ENCODE measurements around the gene TMEM86B.

TMEM86B gene

DNA sequence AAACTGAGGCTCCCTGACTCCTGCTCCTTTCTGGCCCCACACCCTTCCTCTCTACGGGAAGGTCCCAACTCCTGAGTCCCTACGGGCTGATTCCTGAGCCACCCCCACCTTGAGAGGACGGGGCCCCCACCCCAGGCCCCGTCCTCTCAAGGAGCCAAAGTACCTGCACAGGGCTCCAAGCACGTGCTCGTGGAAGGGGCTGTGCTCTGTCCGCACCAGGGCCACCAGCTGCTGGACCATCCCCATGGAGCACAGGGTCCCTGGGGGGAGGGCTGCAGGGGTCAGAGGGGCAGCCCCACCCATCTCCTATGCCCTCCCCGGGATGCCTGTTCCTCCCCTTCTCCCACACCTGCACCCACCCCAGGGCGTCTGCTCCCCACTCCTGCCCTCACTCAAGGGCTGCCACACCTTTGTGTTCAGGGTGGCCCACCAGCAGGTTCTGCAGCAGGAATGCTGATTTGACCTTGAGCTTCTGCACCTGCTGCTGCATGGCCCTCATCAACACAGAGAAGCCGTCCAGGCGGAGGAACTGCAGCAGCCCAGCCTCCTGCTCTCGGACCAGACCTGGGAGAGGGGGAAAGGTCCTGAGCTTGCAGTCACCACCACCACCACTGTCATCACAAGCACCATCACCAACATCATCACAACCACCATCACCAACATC is 37.3 kb upstream of the TMEM86B start:
- H3K36me3 ChIP-seq (ENCODE audit: insufficient read depth, low read depth, low read length), result no peaks in the 10 kb centered on the region; the same call in 1 of the 2 replicates
- no peak overlapping the region for H3K4me3 ChIP-seq (ENCODE audit: low read length)
- no peaks in the 10 kb centered on the region for H3K27me3 ChIP-seq (ENCODE audit: insufficient read depth, low read length)
- no peak overlapping the region for H3K9ac ChIP-seq (ENCODE audit: low read depth, low read length)
- H3K9me3 ChIP-seq (ENCODE audit: insufficient read depth, low read depth, low read length), result peaks cover 6% of the 10 kb centered on the region; the same call in 1 of the 2 replicates
- no peaks in the 10 kb centered on the region for H3K4me1 ChIP-seq (ENCODE audit: insufficient read depth, low read length)
- H3K27ac ChIP-seq (ENCODE audit: low read length), result no peak overlapping the region

DNA sequence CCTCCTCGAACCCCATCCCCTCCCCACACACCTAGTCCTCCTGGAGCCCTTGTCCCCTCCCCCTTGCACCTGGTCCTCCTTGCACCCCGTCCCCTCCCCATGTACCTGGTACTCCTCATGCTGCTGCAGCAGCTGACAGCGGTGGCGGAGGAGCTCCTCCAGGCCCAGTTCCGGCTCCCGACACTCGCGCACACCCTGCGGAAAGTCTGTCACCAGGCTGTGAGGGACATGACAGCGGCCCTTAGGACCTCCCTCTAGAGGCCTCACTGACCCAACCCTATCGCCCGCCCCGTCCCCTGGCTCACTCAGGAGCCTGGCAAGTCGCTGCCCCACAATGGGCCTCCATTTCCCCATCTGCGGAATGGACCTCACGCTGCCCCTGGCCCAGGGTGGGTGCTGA is 36.6 kb upstream of the TMEM86B start:
- H3K9ac ChIP-seq (ENCODE audit: low read depth, low read length), result no peak overlapping the region
- no peak overlapping the region for H3K27ac ChIP-seq (ENCODE audit: low read length)
- H3K9me3 ChIP-seq (ENCODE audit: insufficient read depth, low read depth, low read length), result peaks cover 6% of the 10 kb centered on the region; the same call in 1 of the 2 replicates
- H3K4me1 ChIP-seq (ENCODE audit: insufficient read depth, low read length), result peaks cover 3% of the 10 kb centered on the region; the same call in 1 of the 2 replicates
- no peak overlapping the region for H3K4me3 ChIP-seq (ENCODE audit: low read length)
- no peaks in the 10 kb centered on the region for H3K27me3 ChIP-seq (ENCODE audit: insufficient read depth, low read length)
- no peaks in the 10 kb centered on the region; the same call in 1 of the 2 replicates for H3K36me3 ChIP-seq (ENCODE audit: insufficient read depth, low read depth, low read length)

DNA sequence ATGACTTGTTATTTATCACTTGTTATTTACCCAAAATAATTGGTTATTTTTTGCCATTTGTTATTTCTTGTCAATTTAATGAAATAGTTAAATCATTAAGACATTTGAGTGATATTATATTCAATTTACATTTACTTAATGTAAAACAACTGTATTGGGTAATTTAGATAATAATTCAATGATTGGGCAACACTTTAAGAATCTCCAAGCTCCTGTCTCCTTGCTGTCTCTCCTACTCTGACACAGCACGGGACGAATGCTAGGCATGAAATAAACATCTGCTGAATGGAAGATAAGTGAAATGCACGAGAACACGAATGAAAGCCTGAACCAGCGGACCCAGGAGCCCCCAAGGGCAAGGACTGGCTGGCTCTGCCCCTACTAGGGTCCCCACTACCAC is 36.0 kb upstream of the TMEM86B start:
- Histone ChIP-seq H3K4me3 (ENCODE audit: low read length) (no peak overlapping the region), H3K36me3 (ENCODE audit: insufficient read depth, low read depth, low read length) (no peaks in the 10 kb centered on the region)

DNA sequence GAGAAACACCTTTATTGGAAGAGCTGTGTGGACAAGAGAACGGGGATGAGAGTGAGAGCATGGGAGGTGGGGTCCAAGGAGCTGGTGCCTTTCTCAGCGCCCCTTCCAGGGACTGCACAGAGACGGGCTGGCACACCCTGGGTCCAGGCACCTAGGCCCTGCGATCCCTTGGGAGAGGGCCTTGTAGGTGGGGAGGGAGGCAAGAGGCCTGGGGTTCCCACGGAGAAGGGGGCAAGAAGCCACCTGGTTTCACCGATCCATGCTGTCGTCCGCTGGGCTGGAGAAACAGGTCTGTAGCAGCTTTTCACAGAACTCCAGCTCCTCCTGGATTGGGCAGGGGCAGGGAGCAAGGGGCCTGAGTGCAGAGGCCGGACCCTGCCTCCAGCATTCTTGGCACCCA is 33.8 kb upstream of the TMEM86B start:
- no peak overlapping the region for H3K27ac ChIP-seq (ENCODE audit: low read length)
- peaks cover 6% of the 10 kb centered on the region; the same call in 1 of the 2 replicates for H3K9me3 ChIP-seq (ENCODE audit: insufficient read depth, low read depth, low read length)
- H3K4me1 ChIP-seq (ENCODE audit: insufficient read depth, low read length), result peaks cover 5% of the 10 kb centered on the region; the same call in 1 of the 2 replicates
- H3K27me3 ChIP-seq (ENCODE audit: insufficient read depth, low read length), result no peaks in the 10 kb centered on the region
- H3K9ac ChIP-seq (ENCODE audit: low read depth, low read length), result no peak overlapping the region
- H3K4me3 ChIP-seq (ENCODE audit: low read length), result no peak overlapping the region
- H3K36me3 ChIP-seq (ENCODE audit: insufficient read depth, low read depth, low read length), result no peaks in the 10 kb centered on the region

More for the DNA sequence above, 36.0 kb upstream of the TMEM86B start:
- Histone ChIP-seq H3K4me1 (ENCODE audit: insufficient read depth, low read length) (peaks cover 3% of the 10 kb centered on the region; the same call in 1 of the 2 replicates), H3K9me3 (ENCODE audit: insufficient read depth, low read depth, low read length) (peaks cover 6% of the 10 kb centered on the region; the same call in 1 of the 2 replicates), H3K9ac (ENCODE audit: low read depth, low read length) (no peak overlapping the region), H3K27me3 (ENCODE audit: insufficient read depth, low read length) (no peaks in the 10 kb centered on the region), H3K27ac (ENCODE audit: low read length) (no peak overlapping the region)

DNA sequence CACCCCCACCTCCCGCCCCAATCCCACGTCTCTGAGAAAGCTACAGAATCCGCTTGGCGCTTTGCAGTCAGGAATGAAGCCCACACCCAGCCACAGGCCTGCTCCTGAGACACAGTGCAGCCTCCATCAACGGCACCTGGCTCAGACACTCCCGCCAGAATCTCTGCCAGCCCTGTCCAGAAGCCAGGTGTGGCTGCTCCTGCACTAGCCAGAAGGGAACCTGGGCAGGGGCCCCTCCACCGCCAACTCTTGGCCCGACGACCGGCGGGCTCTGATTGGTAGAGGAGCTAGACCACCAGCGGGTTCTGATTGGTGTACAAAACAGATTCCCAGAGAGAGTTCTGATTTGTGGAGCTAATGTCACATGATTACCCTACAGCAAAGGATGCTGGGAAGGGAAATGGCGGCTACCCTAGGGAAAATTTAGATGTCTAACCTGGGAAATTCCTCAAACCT is 33.1 kb upstream of the TMEM86B start:
- Histone ChIP-seq H3K27ac (ENCODE audit: low read length) (no peak overlapping the region), H3K4me3 (ENCODE audit: low read length) (no peak overlapping the region), H3K27me3 (ENCODE audit: insufficient read depth, low read length) (no peaks in the 10 kb centered on the region), H3K36me3 (ENCODE audit: insufficient read depth, low read depth, low read length) (no peaks in the 10 kb centered on the region), H3K9me3 (ENCODE audit: insufficient read depth, low read depth, low read length) (peaks cover 5% of the 10 kb centered on the region; the same call in 1 of the 2 replicates), H3K9ac (ENCODE audit: low read depth, low read length) (no peak overlapping the region), H3K4me1 (ENCODE audit: insufficient read depth, low read length) (peaks cover 9% of the 10 kb centered on the region)

DNA sequence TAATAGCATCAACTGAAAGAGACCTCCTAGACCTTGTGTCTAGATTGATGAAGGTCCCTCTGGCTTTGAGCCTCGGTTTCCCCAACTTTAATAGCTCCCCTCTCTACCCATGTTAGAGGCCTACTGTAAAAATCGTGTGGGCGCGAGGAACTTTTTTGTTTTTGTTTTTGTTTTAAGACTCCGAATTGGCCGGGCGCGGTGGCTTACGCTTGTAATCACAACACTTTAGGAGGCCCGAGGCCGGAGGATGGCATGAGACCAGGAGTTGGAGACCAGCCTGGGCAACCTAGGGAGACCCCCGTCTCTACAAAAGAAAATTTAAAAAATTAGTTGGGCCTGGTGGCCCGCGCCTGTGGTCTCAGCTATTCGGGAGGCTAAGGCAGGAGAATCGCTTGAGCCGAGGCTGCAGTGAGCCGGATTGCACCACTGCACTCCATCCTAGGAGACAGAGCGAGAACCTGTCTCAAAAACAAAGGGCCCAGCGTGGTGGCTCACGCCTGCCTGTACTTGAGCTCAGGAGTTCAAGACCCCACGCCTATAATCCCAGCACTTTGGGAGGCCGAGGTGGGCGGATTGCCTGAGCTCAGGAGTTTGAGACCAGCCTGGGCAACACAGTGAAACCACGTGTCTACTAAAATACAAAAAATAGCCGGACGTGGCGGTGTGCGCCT is 31.1 kb upstream of the TMEM86B start:
- Histone ChIP-seq H3K9me3 (ENCODE audit: insufficient read depth, low read depth, low read length) (no peaks in the 10 kb centered on the region), H3K9ac (ENCODE audit: low read depth, low read length) (peak overlapping the region; percentile 82; the same call in 1 of the 2 replicates), H3K27me3 (ENCODE audit: insufficient read depth, low read length) (no peaks in the 10 kb centered on the region)

DNA sequence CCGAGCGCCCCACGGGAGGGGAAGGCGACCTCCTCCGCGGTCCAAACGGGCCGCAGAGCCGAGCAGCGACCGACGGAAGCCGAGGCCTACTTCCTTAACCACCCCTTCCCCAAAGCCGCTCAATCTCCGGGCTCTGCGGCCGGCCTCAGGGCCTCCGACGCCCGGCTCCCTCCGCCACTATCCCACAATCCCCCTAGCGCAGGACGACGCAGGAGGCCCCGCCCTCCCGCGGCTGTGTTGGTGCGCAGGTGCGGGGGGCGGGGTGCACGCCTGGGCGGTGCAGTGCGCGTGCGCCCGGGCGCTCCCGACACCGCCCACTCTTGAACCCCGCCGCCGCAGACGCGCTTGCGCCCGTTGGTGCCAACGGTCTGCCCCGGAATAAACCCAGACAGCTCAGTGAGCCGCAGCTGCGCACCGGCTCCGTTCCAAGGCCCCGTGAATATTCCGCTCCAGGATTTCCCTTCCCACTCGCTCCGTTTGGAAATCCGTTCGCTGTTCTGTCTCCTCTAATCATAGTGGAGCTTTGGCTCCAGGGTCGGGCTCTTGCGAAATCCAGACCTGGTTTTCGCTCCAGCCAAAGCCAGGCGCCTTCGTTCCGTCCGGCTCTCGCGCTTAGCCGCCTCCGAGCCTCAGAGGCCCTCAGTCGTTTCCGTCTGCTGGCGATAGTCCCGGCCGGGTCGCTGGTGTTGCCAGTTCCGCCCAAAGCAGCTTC is 30.4 kb upstream of the TMEM86B start, which contains the start of gene PPP6R1:
Gene PPP6R1 (minus strand): TSS at position 190 of the 712 bp plus-strand sequence. CDS start 11,914 bp downstream, outside the sequence.
- Histone ChIP-seq H3K9ac (ENCODE audit: low read depth, low read length) (peak within 1 kb of the TSS; percentile 84), H3K27ac (ENCODE audit: low read length) (peak within 1 kb of the TSS; percentile 66), H3K4me3 (ENCODE audit: low read length) (peak within 1 kb of the TSS; percentile 84), H3K9me3 (ENCODE audit: insufficient read depth, low read depth, low read length) (no peaks in the 10 kb centered on the region), H3K27me3 (ENCODE audit: insufficient read depth, low read length) (no peaks in the 10 kb centered on the region), H3K4me1 (ENCODE audit: insufficient read depth, low read length) (peaks cover 11% of the 10 kb centered on the region), H3K36me3 (ENCODE audit: insufficient read depth, low read depth, low read length) (no peaks in the 10 kb centered on the region; the same call in 1 of the 2 replicates)

More for the DNA sequence above, 31.1 kb upstream of the TMEM86B start:
- no peaks in the 10 kb centered on the region; the same call in 1 of the 2 replicates for H3K36me3 ChIP-seq (ENCODE audit: insufficient read depth, low read depth, low read length)
- peaks cover 11% of the 10 kb centered on the region for H3K4me1 ChIP-seq (ENCODE audit: insufficient read depth, low read length)
- H3K4me3 ChIP-seq (ENCODE audit: low read length), result peak overlapping the region; percentile 84
- H3K27ac ChIP-seq (ENCODE audit: low read length), result peak overlapping the region; percentile 66

DNA sequence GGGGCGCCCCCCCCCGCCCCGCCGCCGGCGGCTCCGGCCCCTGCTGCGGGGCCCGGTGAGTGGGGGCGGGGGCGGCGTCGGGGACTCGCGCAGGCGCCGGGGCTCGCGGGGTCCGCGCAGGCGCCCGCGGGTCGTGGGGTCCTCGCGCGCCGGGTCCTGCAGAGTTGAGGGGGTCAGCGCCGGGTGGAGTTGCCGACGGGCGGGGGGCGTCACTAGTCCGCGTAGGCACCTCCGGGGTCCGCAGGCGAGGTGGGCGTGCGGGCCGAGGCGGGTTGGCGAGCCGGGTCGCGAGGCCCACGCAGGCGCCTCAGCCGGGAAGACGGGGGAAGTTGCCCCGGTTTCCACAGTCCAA is 29.9 kb upstream of the TMEM86B start:
- H3K4me3 ChIP-seq (ENCODE audit: low read length), result peak overlapping the region; percentile 84
- no peaks in the 10 kb centered on the region for H3K9me3 ChIP-seq (ENCODE audit: insufficient read depth, low read depth, low read length)
- H3K27me3 ChIP-seq (ENCODE audit: insufficient read depth, low read length), result no peaks in the 10 kb centered on the region
- H3K4me1 ChIP-seq (ENCODE audit: insufficient read depth, low read length), result peaks cover 11% of the 10 kb centered on the region
- H3K36me3 ChIP-seq (ENCODE audit: insufficient read depth, low read depth, low read length), result no peaks in the 10 kb centered on the region; the same call in 1 of the 2 replicates
- H3K9ac ChIP-seq (ENCODE audit: low read depth, low read length), result peak overlapping the region; percentile 84
- no peak overlapping the region for H3K27ac ChIP-seq (ENCODE audit: low read length)

DNA sequence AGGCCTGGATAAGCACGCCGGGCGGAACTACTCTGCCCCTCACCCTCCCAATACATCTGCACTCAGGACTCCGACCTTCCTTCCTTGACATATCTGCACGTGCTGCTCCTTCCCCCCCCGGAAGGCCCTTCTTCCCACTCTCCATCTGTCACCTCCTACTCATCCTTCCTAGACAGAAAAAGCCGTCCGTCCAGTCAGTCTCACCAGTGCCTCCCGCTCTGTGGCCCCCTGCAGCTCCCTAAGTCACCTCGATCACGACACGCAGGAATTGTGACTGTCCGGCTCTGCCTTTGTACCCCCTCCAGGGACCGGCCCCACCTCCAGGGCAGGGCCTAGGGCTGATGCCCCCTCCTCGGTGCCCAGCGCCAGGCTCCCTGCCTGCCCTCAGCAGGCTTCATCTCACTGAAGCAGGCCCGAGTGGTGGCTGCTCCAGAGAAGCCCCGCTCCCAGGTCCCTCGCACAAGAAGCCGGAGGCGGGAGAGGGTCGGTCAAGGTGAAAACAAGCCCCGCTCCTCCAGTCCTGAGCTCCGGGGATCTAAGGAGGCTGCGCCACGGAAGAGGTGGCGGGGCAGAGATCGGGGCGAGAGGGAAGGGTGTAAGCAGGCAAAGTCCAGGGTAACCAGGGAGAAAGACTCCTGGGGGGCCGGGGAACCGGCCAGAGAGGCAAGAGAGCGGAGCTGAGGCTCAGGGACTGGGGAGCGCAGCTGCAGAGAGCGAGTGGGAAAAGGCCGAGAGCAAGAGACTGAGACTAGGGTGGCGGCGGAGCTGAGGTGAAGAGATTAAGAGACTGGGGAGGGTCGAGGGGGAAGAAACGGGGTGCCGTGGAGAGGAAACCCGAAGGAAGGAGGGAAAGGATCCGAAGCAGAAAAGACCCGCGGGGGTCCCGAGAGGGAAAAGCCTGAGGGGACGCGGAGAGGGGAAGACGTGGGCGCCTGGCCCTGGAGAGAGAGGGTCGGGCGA is 29.2 kb upstream of the TMEM86B start:
- peak overlapping the region; percentile 82 for H3K9ac ChIP-seq (ENCODE audit: low read depth, low read length)
- H3K27me3 ChIP-seq (ENCODE audit: insufficient read depth, low read length), result no peaks in the 10 kb centered on the region
- peak overlapping the region; percentile 84 for H3K4me3 ChIP-seq (ENCODE audit: low read length)
- no peak overlapping the region for H3K27ac ChIP-seq (ENCODE audit: low read length)
- H3K4me1 ChIP-seq (ENCODE audit: insufficient read depth, low read length), result peaks cover 11% of the 10 kb centered on the region
- no peaks in the 10 kb centered on the region; the same call in 1 of the 2 replicates for H3K36me3 ChIP-seq (ENCODE audit: insufficient read depth, low read depth, low read length)
- H3K9me3 ChIP-seq (ENCODE audit: insufficient read depth, low read depth, low read length), result no peaks in the 10 kb centered on the region

DNA sequence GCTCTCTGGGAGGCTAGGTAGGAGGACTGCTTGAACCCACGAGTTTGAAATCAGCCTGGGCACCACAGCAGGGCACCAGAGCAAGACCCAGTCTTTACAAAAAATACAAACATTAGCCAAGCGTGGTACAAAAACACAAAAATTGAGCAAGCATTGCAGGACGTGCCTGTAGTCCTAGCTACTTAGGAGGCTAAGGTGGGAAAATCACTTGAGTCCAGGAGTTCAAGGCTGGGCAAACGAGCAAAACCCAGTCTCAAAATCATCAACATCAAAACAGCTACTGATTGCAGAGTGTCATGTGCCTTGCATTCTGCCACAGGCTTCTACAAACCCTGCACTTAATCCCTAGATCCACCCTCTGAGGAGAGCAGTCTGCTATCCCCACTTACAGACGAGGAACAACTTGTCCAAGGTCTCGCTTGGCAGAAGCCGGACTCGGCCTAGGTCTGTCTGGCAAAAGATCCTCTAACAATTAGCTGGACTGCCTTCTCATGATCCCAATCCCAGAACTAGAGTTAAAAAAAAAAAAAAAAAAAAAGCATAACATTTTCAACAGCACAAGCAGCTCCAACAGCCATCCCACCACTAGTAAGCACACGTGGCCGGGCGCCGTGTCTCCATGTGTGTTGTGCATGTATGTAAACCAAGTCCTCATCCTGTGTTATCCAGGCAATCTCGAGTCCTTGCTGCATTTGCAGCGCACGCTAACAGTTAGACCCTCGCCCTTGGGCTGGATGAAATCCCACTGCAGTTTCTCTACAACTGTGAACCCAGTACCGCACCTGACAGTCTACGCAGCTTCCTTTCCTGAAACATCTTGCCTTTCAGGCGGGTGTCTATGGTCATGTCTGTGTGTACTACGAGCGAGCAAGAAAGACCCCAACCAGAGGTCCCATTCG is 28.2 kb upstream of the TMEM86B start:
- Histone ChIP-seq H3K9me3 (ENCODE audit: insufficient read depth, low read depth, low read length) (no peaks in the 10 kb centered on the region), H3K27ac (ENCODE audit: low read length) (no peak overlapping the region), H3K4me3 (ENCODE audit: low read length) (peak overlapping the region; percentile 84), H3K9ac (ENCODE audit: low read depth, low read length) (peak overlapping the region; percentile 15; the same call in 1 of the 2 replicates), H3K36me3 (ENCODE audit: insufficient read depth, low read depth, low read length) (no peaks in the 10 kb centered on the region; the same call in 1 of the 2 replicates), H3K27me3 (ENCODE audit: insufficient read depth, low read length) (no peaks in the 10 kb centered on the region), H3K4me1 (ENCODE audit: insufficient read depth, low read length) (peaks cover 11% of the 10 kb centered on the region)

Measured in iPS-20b (cell line).